Endothelial cell of umbilical vein (primary cell): Measurements from ENCODE around the gene CGNL1. TPM values are rescaled to one million over a fixed set of nuclear protein-coding genes. Genes with fewer than 3 reads are reported as not detected.

Source experiments
- BruUV-seq: library from RNA; stranded (reverse); fragments of 400-500 nt; replicated peaks from 2 replicates; lab custom pipeline; 2021; lab: Mats Ljungman, UMichigan
- CTCF ChIA-PET: fragments of 300-600, 350-600 bp; sonication (Branson Sonifier 250); formaldehyde crosslinking; loops from one replicate; lab custom pipeline; 2021; ENCODE audit warnings: antibody characterized with exemption, inconsistent platforms; lab: Charles Lee
- POLR2A ChIA-PET: fragments of 300-600, 350-600 bp; sonication (Branson Sonifier 250); formaldehyde crosslinking; loops from one replicate; lab custom pipeline; 2021; ENCODE audit warnings: antibody characterized with exemption, inconsistent platforms; lab: Charles Lee
- DNase-seq: peaks from one replicate; pipeline ENCODE4 v3.0.0-alpha.2; 2011; ENCODE audit warnings: low read depth, low spot score
- FAIRE-seq: peaks from 2 replicates; lab custom pipeline; 2011; peaks lifted over from hg19 to GRCh38; lab: Jason Lieb, UNC
- H2AFZ ChIP-seq: 2 replicates; pipeline ENCODE4 v1.6.0; 2012; ENCODE audit warnings: low read depth, low read length, control low read depth, inconsistent platforms
- H3K27ac ChIP-seq: 2 replicates; pipeline ENCODE4 v1.5.1; 2011; ENCODE audit warnings: low read depth, mild to moderate bottlenecking, control low read depth, low read length, moderate library complexity; ENCODE audit not compliant: insufficient read depth
- H3K27me3 ChIP-seq, 2 experiments: 2 replicates each; pipeline versions ENCODE4 v1.6.0 to v1.6.1; 2011; ENCODE audit warnings: low read length in 2 of 2, mixed read lengths in 1 of 2; ENCODE audit not compliant: control insufficient read depth in 2 of 2, insufficient read depth in 2 of 2
- H3K36me3 ChIP-seq, 2 experiments: 2 replicates in 1 of 2; 3 replicates in 1 of 2; pipeline ENCODE4 v1.5.1; 2011; ENCODE audit warnings: low read length in 2 of 2, mild to moderate bottlenecking in 1 of 2, moderate library complexity in 1 of 2; ENCODE audit not compliant: control insufficient read depth in 2 of 2, insufficient read depth in 2 of 2; ENCODE audit errors: extremely low read depth in 1 of 2
- H3K4me1 ChIP-seq: 3 replicates; pipeline ENCODE4 v1.5.1; 2011; ENCODE audit warnings: mild to moderate bottlenecking, low read length; ENCODE audit not compliant: control insufficient read depth, insufficient read depth; ENCODE audit errors: extremely low read depth
- H3K4me2 ChIP-seq: 2 replicates; pipeline ENCODE4 v1.6.1; 2011; ENCODE audit warnings: low read length, control low read depth, mixed read lengths; ENCODE audit not compliant: insufficient read depth
- H3K4me3 ChIP-seq, 3 experiments: fragments of 200-600 bp in 1 of 3; sonication (generic), shearing (Covaris generic) in 1 of 3; replicated peaks in 1 of 3; 2 replicates each; pipeline ENCODE4 v1.5.1; 2011 to 2016; ENCODE audit warnings: control low read depth in 3 of 3, low read length in 3 of 3, mild to moderate bottlenecking in 2 of 3, inconsistent platforms in 1 of 3, low read depth in 1 of 3, moderate library complexity in 1 of 3; ENCODE audit not compliant: insufficient read depth in 1 of 3
- H3K79me2 ChIP-seq: 2 replicates; pipeline ENCODE4 v1.6.0; 2012; ENCODE audit warnings: low read length, inconsistent platforms; ENCODE audit not compliant: control insufficient read depth, insufficient read depth
- H3K9ac ChIP-seq: replicated peaks from 2 replicates; pipeline ENCODE3; 2011; ENCODE audit warnings: low read length, control low read depth; ENCODE audit not compliant: insufficient read depth; ENCODE audit errors: extremely low read depth
- H3K9me1 ChIP-seq: replicated peaks from 3 replicates; pipeline ENCODE4 v1.6.0; 2011; ENCODE audit warnings: mild to moderate bottlenecking, low read length; ENCODE audit not compliant: control insufficient read depth, insufficient read depth; ENCODE audit errors: extremely low read depth
- H3K9me3 ChIP-seq: replicated peaks from 2 replicates; pipeline ENCODE4 v1.5.1; 2012; ENCODE audit warnings: low read length, inconsistent platforms; ENCODE audit not compliant: control insufficient read depth, insufficient read depth
- H4K20me1 ChIP-seq: replicated peaks from 2 replicates; pipeline ENCODE3; 2011; ENCODE audit warnings: mild to moderate bottlenecking, low read length; ENCODE audit not compliant: control insufficient read depth, insufficient read depth; ENCODE audit errors: extremely low read depth
- CTCF ChIP-seq, 2 donors: IDR thresholded peaks; 1 replicate in 1 of 2; 2 replicates in 1 of 2; pipeline ENCODE4 v1.5.1; 2011; ENCODE audit warnings: low read length in 2 of 2, mild to moderate bottlenecking in 2 of 2, moderate library complexity in 2 of 2, control low read depth in 1 of 2, inconsistent platforms in 1 of 2, low read depth in 1 of 2; ENCODE audit not compliant: insufficient read depth in 1 of 2; ENCODE audit errors: extremely low read depth in 1 of 2
- EZH2 ChIP-seq: IDR thresholded peaks from 2 replicates; pipeline ENCODE4 v1.6.1; 2012; ENCODE audit warnings: borderline replicate concordance, low read depth, mild to moderate bottlenecking, moderate library complexity, low read length, inconsistent platforms; ENCODE audit not compliant: severe bottlenecking
- FOS ChIP-seq: IDR thresholded peaks from 2 replicates; pipeline ENCODE4 v1.6.1; 2011; ENCODE audit warnings: mild to moderate bottlenecking, low read length, moderate library complexity, borderline replicate concordance; ENCODE audit not compliant: insufficient read depth
- GATA2 ChIP-seq: IDR thresholded peaks from 2 replicates; pipeline ENCODE4 v1.7.0; 2011; ENCODE audit warnings: low read depth, mild to moderate bottlenecking, moderate library complexity, mixed read lengths, low read length; ENCODE audit not compliant: insufficient read length, insufficient read depth
- JUN ChIP-seq: IDR thresholded peaks from 2 replicates; pipeline ENCODE4 v1.6.1; 2011; ENCODE audit warnings: borderline replicate concordance, low read depth; ENCODE audit not compliant: insufficient read length, insufficient read depth
- MAX ChIP-seq: IDR thresholded peaks from 2 replicates; pipeline ENCODE4 v1.6.1; 2011; ENCODE audit not compliant: insufficient read depth, insufficient read length
- MYC ChIP-seq: IDR thresholded peaks from one replicate; pipeline ENCODE4 v1.6.1; 2011; ENCODE audit warnings: mild to moderate bottlenecking, low read depth, low read length
- POLR2A ChIP-seq: IDR thresholded peaks from 2 replicates; pipeline ENCODE4 v1.6.1; 2012; ENCODE audit warnings: low read depth, mild to moderate bottlenecking, control low read depth, low read length
- POLR2AphosphoS5 ChIP-seq: IDR thresholded peaks from 2 replicates; pipeline ENCODE4 v1.6.1; 2012; ENCODE audit warnings: low read depth, mild to moderate bottlenecking, control low read depth, low read length, moderate library complexity; ENCODE audit not compliant: insufficient read depth
- dilution Hi-C: fragments of 300-500 bp; cut with MboI; formaldehyde crosslinking; loops from one replicate; pipeline ENCODE4 v1.15.0; 2019; ENCODE audit warnings: low sequenced_read_pairs; ENCODE audit not compliant: extremely low pct_ligation_motif_present
- intact Hi-C: fragments of 100-400 bp; cut with micrococcal nuclease; formaldehyde crosslinking; loops from one replicate; pipeline ENCODE4 v1.10.0; 2022
- polyA plus RNA-seq, 4 experiments: library from polyadenylated mRNA; depleted of rRNA in 3 of 4; stranded (reverse) in 3 of 4; unstranded in 1 of 4; fragments of >200 nt; gene quantifications; 2 replicates each; pipeline versions ENCODE4 v1.2.1 to v1.2.3, GENCODE V29; 2011 to 2012; ENCODE audit warnings: missing spikeins in 1 of 4
- total RNA-seq: library from RNA; stranded (reverse); gene quantifications from 2 replicates; pipeline ENCODE4 v1.2.3, GENCODE V29; 2021

The CGNL1 gene
- total and polyA plus RNA-seq, 2 donors (not counting 3 experiments of a cell fraction or from before 2014, with no cell fraction given), result 6.9 to 27.1 TPM

GRCh38 chr15:57529748-57530147 is 153.4 kb downstream of the CGNL1 start:
- Histone ChIP-seq H3K9me1 (no peaks in the 10 kb centered on the region), H3K27ac (no peak overlapping the region), H4K20me1 (no peaks in the 10 kb centered on the region), H3K9me3 (no peaks in the 10 kb centered on the region), H2AFZ (peak overlapping the region; percentile 37), H3K36me3 (peaks cover 0 to 2% of the 10 kb centered on the region in 2 experiments), H3K4me2 (peak overlapping the region; percentile 21), H3K9ac (no peak overlapping the region), H3K27me3 (no peaks in the 10 kb centered on the region), H3K79me2 (no peaks in the 10 kb centered on the region), H3K4me1 (peaks cover 40% of the 10 kb centered on the region), H3K4me3 (no peak overlapping the region)
- BruUV-seq, result no TSS peak
- ChIA-PET CTCF (interaction anchor here (0.8 to 6.5 kb wide), 19 partner anchors 9 to 1039 kb away, joined by 3 to 680 read pairs (median 5); partner anchors contain the start of gene CGNL1), POLR2A (no interaction called here)
- dilution Hi-C loops (loop anchor here (25.0 kb wide), 1 partner anchor 192 kb away; no protein-coding TSS in a partner anchor), intact Hi-C loops (loop anchor here (5.0 kb wide), 1 partner anchor 52 kb away; no protein-coding TSS in a partner anchor)
- FAIRE-seq (no peak), DNase-seq (no peak)
- TF ChIP-seq CTCF (IDR thresholded peaks at IDR 0.05; ENCODE audit: extremely low read depth in 1 of 2, insufficient read depth in 1 of 2, low read depth in 1 of 2, low read length in 2 of 2), result no peak
- no peak for TF ChIP-seq POLR2AphosphoS5
- TF ChIP-seq POLR2A, result no peak
- TF ChIP-seq EZH2, result no peak
- no peak for TF ChIP-seq JUN
- no peak for TF ChIP-seq FOS
- TF ChIP-seq MYC, result no peak
- TF ChIP-seq MAX, result no peak
- no peak for TF ChIP-seq GATA2
